Endothelial cell of umbilical vein (primary cell): ENCODE measurements around the gene KIRREL1. TPM values are rescaled to one million over a fixed set of nuclear protein-coding genes. Genes with fewer than 3 reads are reported as not detected.

Experiments used
- BruUV-seq: library from RNA; stranded (reverse); fragments of 400-500 nt; replicated peaks from 2 replicates; lab custom pipeline; 2021; lab: Mats Ljungman, UMichigan
- CTCF ChIA-PET: fragments of 300-600, 350-600 bp; sonication (Branson Sonifier 250); formaldehyde crosslinking; loops from one replicate; lab custom pipeline; 2021; ENCODE audit warnings: antibody characterized with exemption, inconsistent platforms; lab: Charles Lee
- POLR2A ChIA-PET: fragments of 300-600, 350-600 bp; sonication (Branson Sonifier 250); formaldehyde crosslinking; loops from one replicate; lab custom pipeline; 2021; ENCODE audit warnings: antibody characterized with exemption, inconsistent platforms; lab: Charles Lee
- DNase-seq: peaks from one replicate; pipeline ENCODE4 v3.0.0-alpha.2; 2011; ENCODE audit warnings: low read depth, low spot score
- FAIRE-seq: peaks from 2 replicates; lab custom pipeline; 2011; peaks lifted over from hg19 to GRCh38; lab: Jason Lieb, UNC
- H2AFZ ChIP-seq: 2 replicates; pipeline ENCODE4 v1.6.0; 2012; ENCODE audit warnings: low read depth, low read length, control low read depth, inconsistent platforms
- H3K27ac ChIP-seq: 2 replicates; pipeline ENCODE4 v1.5.1; 2011; ENCODE audit warnings: low read depth, mild to moderate bottlenecking, control low read depth, low read length, moderate library complexity; ENCODE audit not compliant: insufficient read depth
- H3K27me3 ChIP-seq, 2 experiments: 2 replicates each; pipeline versions ENCODE4 v1.6.0 to v1.6.1; 2011; ENCODE audit warnings: low read length in 2 of 2, mixed read lengths in 1 of 2; ENCODE audit not compliant: control insufficient read depth in 2 of 2, insufficient read depth in 2 of 2
- H3K36me3 ChIP-seq, 2 experiments: 2 replicates in 1 of 2; 3 replicates in 1 of 2; pipeline ENCODE4 v1.5.1; 2011; ENCODE audit warnings: low read length in 2 of 2, mild to moderate bottlenecking in 1 of 2, moderate library complexity in 1 of 2; ENCODE audit not compliant: control insufficient read depth in 2 of 2, insufficient read depth in 2 of 2; ENCODE audit errors: extremely low read depth in 1 of 2
- H3K4me1 ChIP-seq: 3 replicates; pipeline ENCODE4 v1.5.1; 2011; ENCODE audit warnings: mild to moderate bottlenecking, low read length; ENCODE audit not compliant: control insufficient read depth, insufficient read depth; ENCODE audit errors: extremely low read depth
- H3K4me2 ChIP-seq: 2 replicates; pipeline ENCODE4 v1.6.1; 2011; ENCODE audit warnings: low read length, control low read depth, mixed read lengths; ENCODE audit not compliant: insufficient read depth
- H3K4me3 ChIP-seq, 3 experiments: fragments of 200-600 bp in 1 of 3; sonication (generic), shearing (Covaris generic) in 1 of 3; replicated peaks in 1 of 3; 2 replicates each; pipeline ENCODE4 v1.5.1; 2011 to 2016; ENCODE audit warnings: control low read depth in 3 of 3, low read length in 3 of 3, mild to moderate bottlenecking in 2 of 3, inconsistent platforms in 1 of 3, low read depth in 1 of 3, moderate library complexity in 1 of 3; ENCODE audit not compliant: insufficient read depth in 1 of 3
- H3K79me2 ChIP-seq: 2 replicates; pipeline ENCODE4 v1.6.0; 2012; ENCODE audit warnings: low read length, inconsistent platforms; ENCODE audit not compliant: control insufficient read depth, insufficient read depth
- H3K9ac ChIP-seq: replicated peaks from 2 replicates; pipeline ENCODE3; 2011; ENCODE audit warnings: low read length, control low read depth; ENCODE audit not compliant: insufficient read depth; ENCODE audit errors: extremely low read depth
- H3K9me1 ChIP-seq: replicated peaks from 3 replicates; pipeline ENCODE4 v1.6.0; 2011; ENCODE audit warnings: mild to moderate bottlenecking, low read length; ENCODE audit not compliant: control insufficient read depth, insufficient read depth; ENCODE audit errors: extremely low read depth
- H3K9me3 ChIP-seq: replicated peaks from 2 replicates; pipeline ENCODE4 v1.5.1; 2012; ENCODE audit warnings: low read length, inconsistent platforms; ENCODE audit not compliant: control insufficient read depth, insufficient read depth
- H4K20me1 ChIP-seq: replicated peaks from 2 replicates; pipeline ENCODE3; 2011; ENCODE audit warnings: mild to moderate bottlenecking, low read length; ENCODE audit not compliant: control insufficient read depth, insufficient read depth; ENCODE audit errors: extremely low read depth
- EZH2 ChIP-seq: IDR thresholded peaks from 2 replicates; pipeline ENCODE4 v1.6.1; 2012; ENCODE audit warnings: borderline replicate concordance, low read depth, mild to moderate bottlenecking, moderate library complexity, low read length, inconsistent platforms; ENCODE audit not compliant: severe bottlenecking
- FOS ChIP-seq: IDR thresholded peaks from 2 replicates; pipeline ENCODE4 v1.6.1; 2011; ENCODE audit warnings: mild to moderate bottlenecking, low read length, moderate library complexity, borderline replicate concordance; ENCODE audit not compliant: insufficient read depth
- GATA2 ChIP-seq: IDR thresholded peaks from 2 replicates; pipeline ENCODE4 v1.7.0; 2011; ENCODE audit warnings: low read depth, mild to moderate bottlenecking, moderate library complexity, mixed read lengths, low read length; ENCODE audit not compliant: insufficient read length, insufficient read depth
- JUN ChIP-seq: IDR thresholded peaks from 2 replicates; pipeline ENCODE4 v1.6.1; 2011; ENCODE audit warnings: borderline replicate concordance, low read depth; ENCODE audit not compliant: insufficient read length, insufficient read depth
- MYC ChIP-seq: IDR thresholded peaks from one replicate; pipeline ENCODE4 v1.6.1; 2011; ENCODE audit warnings: mild to moderate bottlenecking, low read depth, low read length
- POLR2A ChIP-seq: IDR thresholded peaks from 2 replicates; pipeline ENCODE4 v1.6.1; 2012; ENCODE audit warnings: low read depth, mild to moderate bottlenecking, control low read depth, low read length
- POLR2AphosphoS5 ChIP-seq: IDR thresholded peaks from 2 replicates; pipeline ENCODE4 v1.6.1; 2012; ENCODE audit warnings: low read depth, mild to moderate bottlenecking, control low read depth, low read length, moderate library complexity; ENCODE audit not compliant: insufficient read depth
- dilution Hi-C: fragments of 300-500 bp; cut with MboI; formaldehyde crosslinking; loops from one replicate; pipeline ENCODE4 v1.15.0; 2019; ENCODE audit warnings: low sequenced_read_pairs; ENCODE audit not compliant: extremely low pct_ligation_motif_present
- intact Hi-C: fragments of 100-400 bp; cut with micrococcal nuclease; formaldehyde crosslinking; loops from one replicate; pipeline ENCODE4 v1.10.0; 2022
- polyA plus RNA-seq, 4 experiments: library from polyadenylated mRNA; depleted of rRNA in 3 of 4; stranded (reverse) in 3 of 4; unstranded in 1 of 4; fragments of >200 nt; gene quantifications; 2 replicates each; pipeline versions ENCODE4 v1.2.1 to v1.2.3, GENCODE V29; 2011 to 2012; ENCODE audit warnings: missing spikeins in 1 of 4
- total RNA-seq: library from RNA; stranded (reverse); gene quantifications from 2 replicates; pipeline ENCODE4 v1.2.3, GENCODE V29; 2021
- TF ChIP-seq, protein P1 (sequence below): IDR thresholded peaks from 2 replicates; pipeline ENCODE4 v1.6.1; 2011; ENCODE audit not compliant: insufficient read depth, insufficient read length
- TF ChIP-seq, protein P2 (sequence below), 2 donors: IDR thresholded peaks; 1 replicate in 1 of 2; 2 replicates in 1 of 2; pipeline ENCODE4 v1.5.1; 2011; ENCODE audit warnings: low read length in 2 of 2, mild to moderate bottlenecking in 2 of 2, moderate library complexity in 2 of 2, control low read depth in 1 of 2, inconsistent platforms in 1 of 2, low read depth in 1 of 2; ENCODE audit not compliant: insufficient read depth in 1 of 2; ENCODE audit errors: extremely low read depth in 1 of 2

KIRREL1 gene
- total and polyA plus RNA-seq, 2 donors (not counting 3 experiments of a cell fraction or from before 2014, with no cell fraction given), result 35.6 to 57.6 TPM

DNA sequence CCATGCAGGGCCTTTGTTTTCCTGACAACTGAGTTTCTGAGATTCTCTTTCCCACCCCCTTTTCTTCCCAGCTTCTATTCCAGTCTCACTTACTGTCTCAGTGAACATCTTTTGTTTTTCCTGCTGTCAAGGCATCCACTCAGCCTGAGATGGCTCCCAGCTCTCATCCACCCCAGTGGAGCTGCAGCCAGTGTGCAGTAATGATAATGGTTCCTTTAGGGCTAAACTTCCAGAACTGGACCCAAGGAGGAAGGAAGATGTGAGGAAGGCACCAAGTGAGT is 44.4 kb upstream of the KIRREL1 start:
- Histone ChIP-seq H3K36me3 (no peaks in the 10 kb centered on the region), H3K9ac (no peak overlapping the region), H3K79me2 (no peaks in the 10 kb centered on the region), H3K4me1 (no peaks in the 10 kb centered on the region), H3K9me3 (no peaks in the 10 kb centered on the region), H3K27me3 (peaks cover 15 to 19% of the 10 kb centered on the region in 2 experiments), H3K27ac (no peak overlapping the region), H3K9me1 (no peaks in the 10 kb centered on the region), H4K20me1 (no peaks in the 10 kb centered on the region), H2AFZ (no peak overlapping the region), H3K4me2 (no peak overlapping the region), H3K4me3 (no peak overlapping the region)
- FAIRE-seq (no peak), DNase-seq (no peak)
- TF ChIP-seq JUN, result no peak
- no peak for TF ChIP-seq POLR2A
- TF ChIP-seq GATA2, result no peak
- TF ChIP-seq, protein P1, sequence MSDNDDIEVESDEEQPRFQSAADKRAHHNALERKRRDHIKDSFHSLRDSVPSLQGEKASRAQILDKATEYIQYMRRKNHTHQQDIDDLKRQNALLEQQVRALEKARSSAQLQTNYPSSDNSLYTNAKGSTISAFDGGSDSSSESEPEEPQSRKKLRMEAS, result no peak
- TF ChIP-seq POLR2AphosphoS5, result no peak
- TF ChIP-seq MYC, result no peak
- no peak for TF ChIP-seq FOS
- TF ChIP-seq, protein P2, sequence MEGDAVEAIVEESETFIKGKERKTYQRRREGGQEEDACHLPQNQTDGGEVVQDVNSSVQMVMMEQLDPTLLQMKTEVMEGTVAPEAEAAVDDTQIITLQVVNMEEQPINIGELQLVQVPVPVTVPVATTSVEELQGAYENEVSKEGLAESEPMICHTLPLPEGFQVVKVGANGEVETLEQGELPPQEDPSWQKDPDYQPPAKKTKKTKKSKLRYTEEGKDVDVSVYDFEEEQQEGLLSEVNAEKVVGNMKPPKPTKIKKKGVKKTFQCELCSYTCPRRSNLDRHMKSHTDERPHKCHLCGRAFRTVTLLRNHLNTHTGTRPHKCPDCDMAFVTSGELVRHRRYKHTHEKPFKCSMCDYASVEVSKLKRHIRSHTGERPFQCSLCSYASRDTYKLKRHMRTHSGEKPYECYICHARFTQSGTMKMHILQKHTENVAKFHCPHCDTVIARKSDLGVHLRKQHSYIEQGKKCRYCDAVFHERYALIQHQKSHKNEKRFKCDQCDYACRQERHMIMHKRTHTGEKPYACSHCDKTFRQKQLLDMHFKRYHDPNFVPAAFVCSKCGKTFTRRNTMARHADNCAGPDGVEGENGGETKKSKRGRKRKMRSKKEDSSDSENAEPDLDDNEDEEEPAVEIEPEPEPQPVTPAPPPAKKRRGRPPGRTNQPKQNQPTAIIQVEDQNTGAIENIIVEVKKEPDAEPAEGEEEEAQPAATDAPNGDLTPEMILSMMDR (IDR thresholded peaks at IDR 0.05; ENCODE audit: extremely low read depth in 1 of 2, insufficient read depth in 1 of 2, low read depth in 1 of 2, low read length in 2 of 2), result no peak
- no peak for TF ChIP-seq EZH2
- POLR2A ChIA-PET, result no interaction called here
- CTCF ChIA-PET, result interaction anchor here (0.5 to 3.8 kb wide), 8 partner anchors 9 to 372 kb away, joined by 3 to 46 read pairs (median 4); no protein-coding TSS in a partner anchor
- no TSS peak for BruUV-seq
- dilution Hi-C loops, result no loop called here
- intact Hi-C loops, result no loop called here
